Liver (tissue), 9 donors: ENCODE measurements around the gene PLSCR1. TPM values are rescaled to one million over a fixed set of nuclear protein-coding genes. Genes with fewer than 3 reads are reported as not detected.

ENCODE experiments used
- DNase-seq: peaks from one replicate; pipeline ENCODE4 v3.0.0-alpha.2; 2017; ENCODE audit warnings: low spot score
- H3K27ac ChIP-seq, 2 donors: one replicate each; pipeline ENCODE4 v1.7.0; 2013; ENCODE audit warnings: inconsistent platforms in 2 of 2, low read length in 2 of 2, control low read depth in 1 of 2, low read depth in 1 of 2, mild to moderate bottlenecking in 1 of 2
- H3K27me3 ChIP-seq, 4 donors: one replicate each; pipeline versions ENCODE4 v1.6.1 to v1.7.0; 2013; ENCODE audit warnings: low read length in 3 of 4, inconsistent platforms in 1 of 4, mild to moderate bottlenecking in 1 of 4, moderate library complexity in 1 of 4; ENCODE audit not compliant: control insufficient read depth in 4 of 4, insufficient read depth in 4 of 4
- H3K36me3 ChIP-seq, 4 donors: one replicate each; pipeline versions ENCODE4 v1.6.1 to v1.7.0; 2013; ENCODE audit warnings: low read length in 3 of 4, mild to moderate bottlenecking in 3 of 4, low read depth in 1 of 4, moderate library complexity in 1 of 4; ENCODE audit not compliant: control insufficient read depth in 4 of 4, insufficient read depth in 3 of 4
- H3K4me1 ChIP-seq, 4 donors: one replicate each; pipeline versions ENCODE4 v1.6.1 to v1.7.0; 2013; ENCODE audit warnings: low read length in 3 of 4, mild to moderate bottlenecking in 3 of 4, moderate library complexity in 1 of 4; ENCODE audit not compliant: control insufficient read depth in 4 of 4, insufficient read depth in 4 of 4
- H3K4me3 ChIP-seq, 3 donors: one replicate each; pipeline versions ENCODE4 v1.6.1 to v1.7.0; 2013; ENCODE audit warnings: low read length in 3 of 3, control low read depth in 1 of 3, low read depth in 1 of 3, mild to moderate bottlenecking in 1 of 3
- H3K9ac ChIP-seq, 2 donors: one replicate each; pipeline ENCODE4 v1.7.0; 2013; ENCODE audit warnings: low read length in 2 of 2, mild to moderate bottlenecking in 2 of 2, moderate library complexity in 2 of 2, control low read depth in 1 of 2, low read depth in 1 of 2
- H3K9me3 ChIP-seq, 4 donors: one replicate each; pipeline versions ENCODE4 v1.6.1 to v1.7.0; 2013; ENCODE audit warnings: low read length in 3 of 4; ENCODE audit not compliant: control insufficient read depth in 4 of 4
- ATF3 ChIP-seq: IDR thresholded peaks from 2 replicates; pipeline ENCODE4 v1.6.1; 2016; ENCODE audit warnings: antibody characterized with exemption
- CTCF ChIP-seq: fragments of 150-350 bp; IDR thresholded peaks from 2 replicates; pipeline ENCODE4 v1.5.1; 2017; ENCODE audit warnings: improper control_type of control experiment, low read depth, low read length; ENCODE audit not compliant: missing input control
- EGR1 ChIP-seq, 2 donors: IDR thresholded peaks; 2 replicates each; pipeline ENCODE4 v1.6.1; 2016 to 2018; ENCODE audit warnings: antibody characterized with exemption in 2 of 2, low read depth in 2 of 2
- FOXA1 ChIP-seq: IDR thresholded peaks from 2 replicates; pipeline ENCODE4 v1.6.1; 2016; ENCODE audit warnings: antibody characterized with exemption
- FOXA2 ChIP-seq: IDR thresholded peaks from 2 replicates; pipeline ENCODE4 v1.6.1; 2016; ENCODE audit warnings: antibody characterized with exemption
- GABPA ChIP-seq, 2 donors: IDR thresholded peaks in 1 of 2; conservative IDR thresholded peaks in 1 of 2; 2 replicates each; pipeline ENCODE4 v1.6.1; 2016; ENCODE audit warnings: antibody characterized with exemption in 2 of 2, mild to moderate bottlenecking in 1 of 2, moderate library complexity in 1 of 2
- HNF4A ChIP-seq, 2 donors: conservative IDR thresholded peaks; 2 replicates each; pipeline ENCODE4 v1.6.1; 2016; ENCODE audit warnings: antibody characterized with exemption in 2 of 2, mild to moderate bottlenecking in 2 of 2
- HNF4G ChIP-seq: IDR thresholded peaks from 2 replicates; pipeline ENCODE4 v1.6.1; 2016; ENCODE audit warnings: antibody characterized with exemption
- JUND ChIP-seq, 2 donors: IDR thresholded peaks; 2 replicates each; pipeline ENCODE4 v1.6.1; 2016; ENCODE audit warnings: antibody characterized with exemption in 2 of 2
- MAX ChIP-seq: IDR thresholded peaks from 2 replicates; pipeline ENCODE4 v1.6.1; 2016; ENCODE audit warnings: antibody characterized with exemption
- NR2F2 ChIP-seq: IDR thresholded peaks from 2 replicates; pipeline ENCODE4 v1.6.1; 2016; ENCODE audit warnings: antibody characterized with exemption
- RAD21 ChIP-seq, 2 donors: IDR thresholded peaks; 2 replicates each; pipeline ENCODE4 v1.6.1; 2016; ENCODE audit warnings: antibody characterized with exemption in 2 of 2, mild to moderate bottlenecking in 2 of 2
- RXRA ChIP-seq, 2 donors: IDR thresholded peaks; 2 replicates each; pipeline ENCODE4 v1.6.1; 2017 to 2018; ENCODE audit warnings: antibody characterized with exemption in 2 of 2, mild to moderate bottlenecking in 1 of 2
- SP1 ChIP-seq: IDR thresholded peaks from 2 replicates; pipeline ENCODE4 v1.6.1; 2018; ENCODE audit warnings: antibody characterized with exemption, mild to moderate bottlenecking
- TAF1 ChIP-seq: conservative IDR thresholded peaks from 2 replicates; pipeline ENCODE4 v1.6.1; 2016; ENCODE audit warnings: antibody characterized with exemption, mild to moderate bottlenecking
- YY1 ChIP-seq: IDR thresholded peaks from 2 replicates; pipeline ENCODE4 v1.6.1; 2016; ENCODE audit warnings: antibody characterized with exemption, mild to moderate bottlenecking
- WGBS: extraction: QIAGEN DNeasy Blood & Tissue Kit; methylation state at CpG from one replicate; pipeline ENCODE4 v1.1.7; 2013; 5-methylcytosine and 5-hydroxymethylcytosine counted together
- polyA plus RNA-seq, 2 donors: library from polyadenylated mRNA; stranded (reverse) in 1 of 2; unstranded in 1 of 2; fragments of 200-250 nt in 1 of 2; fragments of >200 nt in 1 of 2; fragmentation: Nextera tagmentation in 1 of 2; extraction: Ambion mirVana in 1 of 2; gene quantifications; one replicate each; pipeline versions ENCODE4 v1.2.1 to v1.2.3, GENCODE V29; 2013 to 2015
- total RNA-seq, 2 donors: library from RNA; depleted of rRNA; stranded (reverse); fragments of >200 nt; gene quantifications; one replicate each; pipeline ENCODE4 v1.2.3, GENCODE V29; 2014
- TF ChIP-seq, protein P1 (sequence below): IDR thresholded peaks from 2 replicates; pipeline ENCODE4 v1.6.1; 2016; ENCODE audit warnings: antibody characterized with exemption, mild to moderate bottlenecking
- donor health status: healthy.
- donor health status: healthy.
- donor health status: healthy.
- donor health status: healthy.
- donor health status: healthy.

PLSCR1 gene
- total and polyA plus RNA-seq, 4 donors, result 30.2 to 76.4 (median 34.3) TPM

GRCh38 chr3:146530609-146531008 is 13.8 kb downstream of the PLSCR1 start:
- Histone ChIP-seq H3K4me3 (no peak overlapping the region), H3K4me1 (peaks cover 1 to 18% (median 6%) of the 10 kb centered on the region in 4 donors), H3K27ac (no peak overlapping the region), H3K36me3 (peaks cover 2 to 41% (median 20%) of the 10 kb centered on the region in 4 donors), H3K9ac (no peak overlapping the region), H3K9me3 (no peaks in the 10 kb centered on the region), H3K27me3 (no peaks in the 10 kb centered on the region)
- TF ChIP-seq, protein P1, sequence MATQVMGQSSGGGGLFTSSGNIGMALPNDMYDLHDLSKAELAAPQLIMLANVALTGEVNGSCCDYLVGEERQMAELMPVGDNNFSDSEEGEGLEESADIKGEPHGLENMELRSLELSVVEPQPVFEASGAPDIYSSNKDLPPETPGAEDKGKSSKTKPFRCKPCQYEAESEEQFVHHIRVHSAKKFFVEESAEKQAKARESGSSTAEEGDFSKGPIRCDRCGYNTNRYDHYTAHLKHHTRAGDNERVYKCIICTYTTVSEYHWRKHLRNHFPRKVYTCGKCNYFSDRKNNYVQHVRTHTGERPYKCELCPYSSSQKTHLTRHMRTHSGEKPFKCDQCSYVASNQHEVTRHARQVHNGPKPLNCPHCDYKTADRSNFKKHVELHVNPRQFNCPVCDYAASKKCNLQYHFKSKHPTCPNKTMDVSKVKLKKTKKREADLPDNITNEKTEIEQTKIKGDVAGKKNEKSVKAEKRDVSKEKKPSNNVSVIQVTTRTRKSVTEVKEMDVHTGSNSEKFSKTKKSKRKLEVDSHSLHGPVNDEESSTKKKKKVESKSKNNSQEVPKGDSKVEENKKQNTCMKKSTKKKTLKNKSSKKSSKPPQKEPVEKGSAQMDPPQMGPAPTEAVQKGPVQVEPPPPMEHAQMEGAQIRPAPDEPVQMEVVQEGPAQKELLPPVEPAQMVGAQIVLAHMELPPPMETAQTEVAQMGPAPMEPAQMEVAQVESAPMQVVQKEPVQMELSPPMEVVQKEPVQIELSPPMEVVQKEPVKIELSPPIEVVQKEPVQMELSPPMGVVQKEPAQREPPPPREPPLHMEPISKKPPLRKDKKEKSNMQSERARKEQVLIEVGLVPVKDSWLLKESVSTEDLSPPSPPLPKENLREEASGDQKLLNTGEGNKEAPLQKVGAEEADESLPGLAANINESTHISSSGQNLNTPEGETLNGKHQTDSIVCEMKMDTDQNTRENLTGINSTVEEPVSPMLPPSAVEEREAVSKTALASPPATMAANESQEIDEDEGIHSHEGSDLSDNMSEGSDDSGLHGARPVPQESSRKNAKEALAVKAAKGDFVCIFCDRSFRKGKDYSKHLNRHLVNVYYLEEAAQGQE, result no peak
- TF ChIP-seq MAX (no peak), HNF4G (no peak), SP1 (no peak), EGR1 (IDR thresholded peaks at IDR 0.05; ENCODE audit: low read depth in 2 of 2) (no peak), JUND (IDR thresholded peaks at IDR 0.05) (no peak), FOXA1 (no peak), RAD21 (IDR thresholded peaks at IDR 0.05) (no peak)
- 84% methylated on average over 2 of the region's 2 CpGs for WGBS
- no peak for DNase-seq

DNA sequence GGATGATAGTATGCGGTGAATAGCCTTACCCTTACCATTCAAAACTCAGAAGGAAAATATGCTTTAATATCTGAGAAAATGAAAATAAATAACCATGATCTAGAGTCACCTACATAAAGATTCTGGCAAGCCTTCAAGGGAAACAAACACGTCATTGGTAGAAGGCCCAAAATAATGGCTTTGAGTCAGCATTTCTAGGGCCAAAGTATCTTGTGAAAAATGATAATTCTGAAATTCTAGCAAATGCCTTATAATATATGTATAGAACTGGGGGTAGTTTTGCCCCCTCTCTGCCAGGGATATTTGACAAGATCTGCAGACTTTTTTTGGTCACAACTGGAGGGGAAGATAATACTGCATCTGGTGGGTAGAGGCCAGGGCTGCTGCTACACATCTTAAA is 15.4 kb downstream of the PLSCR1 start:
- no peaks in the 10 kb centered on the region for H3K9me3 ChIP-seq
- peaks cover 0 to 13% (median 4%) of the 10 kb centered on the region in 4 donors for H3K4me1 ChIP-seq
- H3K27me3 ChIP-seq, result no peaks in the 10 kb centered on the region
- no peak overlapping the region for H3K27ac ChIP-seq
- TF ChIP-seq HNF4G, result no peak
- TF ChIP-seq YY1, result no peak
- peaks cover 2 to 45% (median 24%) of the 10 kb centered on the region in 4 donors for H3K36me3 ChIP-seq
- H3K4me3 ChIP-seq, result no peak overlapping the region
- no peak overlapping the region for H3K9ac ChIP-seq
- no peak for DNase-seq
- 62% methylated on average over 2 of the region's 2 CpGs for WGBS

GRCh38 chr3:146524961-146525360 is 19.4 kb downstream of the PLSCR1 start:
- no peaks in the 10 kb centered on the region for H3K27me3 ChIP-seq
- no peaks in the 10 kb centered on the region for H3K9me3 ChIP-seq
- DNase-seq, result no peak
- H3K27ac ChIP-seq, result no peak overlapping the region
- H3K9ac ChIP-seq, result no peak overlapping the region
- 83% methylated on average over 2 of the region's 2 CpGs for WGBS
- no peak overlapping the region for H3K4me3 ChIP-seq
- TF ChIP-seq YY1 (no peak), FOXA1 (no peak), HNF4G (no peak), EGR1 (IDR thresholded peaks at IDR 0.05; ENCODE audit: low read depth in 2 of 2) (no peak), ATF3 (no peak), GABPA (IDR thresholded peaks at IDR 0.05 in 1 of 2, conservative IDR thresholded peaks at IDR 0.05 in 1 of 2) (no peak), MAX (no peak), HNF4A (conservative IDR thresholded peaks at IDR 0.05) (no peak), NR2F2 (no peak), TAF1 (no peak), JUND (IDR thresholded peaks at IDR 0.05) (no peak), RAD21 (IDR thresholded peaks at IDR 0.05) (no peak), CTCF (no peak), RXRA (IDR thresholded peaks at IDR 0.05) (no peak), SP1 (no peak), FOXA2 (no peak)
- TF ChIP-seq, protein P1, result no peak
- H3K36me3 ChIP-seq, result peaks cover 7 to 38% (median 17%) of the 10 kb centered on the region in 4 donors
- peaks cover 0 to 10% (median 4%) of the 10 kb centered on the region in 4 donors for H3K4me1 ChIP-seq
